ENCODE measurements around the gene SEC16A. TPM values are rescaled to one million over a fixed set of nuclear protein-coding genes. Genes with fewer than 3 reads are reported as not detected.

SEC16A gene
- total RNA-seq, 4 donors from 2014 or later: 58.0 to 89.3 (median 75.0) TPM

- TF ChIP-seq CTCF (IDR thresholded peaks at IDR 0.05): no peak
- TF ChIP-seq POLR2A (IDR thresholded peaks at IDR 0.05): no peak
- no peak for TF ChIP-seq EP300 (IDR thresholded peaks at IDR 0.05)
- TF ChIP-seq POLR2AphosphoS5 (IDR thresholded peaks at IDR 0.05): no peak
- 91% methylated on average over 20 of the region's 48 CpGs for WGBS
- Histone ChIP-seq H3K27ac (no peak overlapping the region), H3K27me3 (no peaks in the 10 kb centered on the region), H3K4me1 (no peaks in the 10 kb centered on the region), H3K9me3 (no peaks in the 10 kb centered on the region), H3K4me3 (no peak overlapping the region), H3K36me3 (peaks cover 100% of the 10 kb centered on the region)
- no peak for DNase-seq (ENCODE audit: low spot score in 2 of 2)
Observed at GRCh38 chr9:136418182-136419091, 64.4 kb downstream of the SEC16A start.

- WGBS: 95% methylated on average over 19 of the region's 19 CpGs
- H3K4me3 ChIP-seq: no peak overlapping the region
- H3K27ac ChIP-seq: no peak overlapping the region
- DNase-seq (ENCODE audit: low spot score in 2 of 2): no peak
- peaks cover 2% of the 10 kb centered on the region for H3K4me1 ChIP-seq
- H3K36me3 ChIP-seq: peaks cover 94% of the 10 kb centered on the region
- no peaks in the 10 kb centered on the region for H3K27me3 ChIP-seq
- TF ChIP-seq EP300 (IDR thresholded peaks at IDR 0.05) (no peak), POLR2A (IDR thresholded peaks at IDR 0.05) (no peak), POLR2AphosphoS5 (IDR thresholded peaks at IDR 0.05) (no peak), CTCF (IDR thresholded peaks at IDR 0.05) (no peak)
- no peaks in the 10 kb centered on the region for H3K9me3 ChIP-seq
Observed at GRCh38 chr9:136416914-136417313, 65.9 kb downstream of the SEC16A start.

- H3K27me3 ChIP-seq: no peaks in the 10 kb centered on the region
- H3K4me1 ChIP-seq: peaks cover 7% of the 10 kb centered on the region
- H3K4me3 ChIP-seq: no peak overlapping the region
- no peak overlapping the region for H3K27ac ChIP-seq
- H3K36me3 ChIP-seq: peaks cover 90% of the 10 kb centered on the region
- no peak for DNase-seq (ENCODE audit: low spot score in 2 of 2)
- no peak for TF ChIP-seq CTCF (IDR thresholded peaks at IDR 0.05)
- WGBS: 96% methylated on average over 6 of the region's 8 CpGs
- H3K9me3 ChIP-seq: no peaks in the 10 kb centered on the region
Observed at GRCh38 chr9:136416427-136416826, 66.4 kb downstream of the SEC16A start.

GRCh38 chr9:136412962-136413361 lies 69.9 kb downstream of the SEC16A start:
- H3K27ac ChIP-seq: no peak overlapping the region
- H3K4me1 ChIP-seq: peaks cover 30% of the 10 kb centered on the region
- 75% methylated on average over 9 of the region's 9 CpGs for WGBS
- H3K4me3 ChIP-seq: no peak overlapping the region
- no peak for DNase-seq (ENCODE audit: low spot score in 2 of 2)
- peaks cover 55% of the 10 kb centered on the region for H3K36me3 ChIP-seq
- H3K27me3 ChIP-seq: no peaks in the 10 kb centered on the region
- H3K9me3 ChIP-seq: no peaks in the 10 kb centered on the region
- TF ChIP-seq POLR2AphosphoS5 (IDR thresholded peaks at IDR 0.05) (no peak), POLR2A (IDR thresholded peaks at IDR 0.05) (no peak)

GRCh38 chr9:136411378-136411777 lies 71.5 kb downstream of the SEC16A start:
- Histone ChIP-seq H3K4me3 (peak overlapping the region; percentile 91), H3K27ac (no peak overlapping the region), H3K27me3 (no peaks in the 10 kb centered on the region), H3K36me3 (peaks cover 53% of the 10 kb centered on the region), H3K9me3 (no peaks in the 10 kb centered on the region), H3K4me1 (peaks cover 30% of the 10 kb centered on the region)
- WGBS: 21% methylated on average over 4 of the region's 4 CpGs
- TF ChIP-seq POLR2A (IDR thresholded peaks at IDR 0.05) (no peak), EP300 (IDR thresholded peaks at IDR 0.05) (no peak), CTCF (IDR thresholded peaks at IDR 0.05) (no peak), POLR2AphosphoS5 (IDR thresholded peaks at IDR 0.05) (no peak)
- DNase-seq (ENCODE audit: low spot score in 2 of 2): no peak

Data from suprapubic skin (tissue), 4 donors.